DMS153 treated with DMSO at 0.1 percent for 48 hours (cell line): ENCODE data around the gene EPYC.

Experiments
- DNase-seq: peaks from one replicate; lab custom pipeline; 2025; ENCODE audit not compliant: unreplicated experiment; lab: John Stamatoyannopoulos, UW

EPYC gene

GRCh38 chr12:90959032-90959431, 45.7 kb downstream of the EPYC start:
- no peak for DNase-seq

GRCh38 chr12:90958347-90958746, 46.4 kb downstream of the EPYC start:
- no peak for DNase-seq

GRCh38 chr12:90954921-90955320, 49.9 kb downstream of the EPYC start, which contains the start of gene CCER1:
Gene CCER1, minus strand, starts transcription at chr12:90955176. Its CDS starts 434 bp downstream, at chr12:90954742.
- DNase-seq = no peak

GRCh38 chr12:90954428-90954827, 50.3 kb downstream of the EPYC start:
- DNase-seq = no peak

GRCh38 chr12:90953956-90954421, 50.8 kb downstream of the EPYC start:
- DNase-seq = no peak

- DNase-seq = no peak
Measured at GRCh38 chr12:90951432-90952105, 53.2 kb downstream of the EPYC start.

- no peak for DNase-seq
Measured at GRCh38 chr12:90947869-90948268, 56.9 kb downstream of the EPYC start.

GRCh38 chr12:90945070-90945649, 59.6 kb downstream of the EPYC start:
- DNase-seq = peak; percentile 20

- no peak for DNase-seq
Measured at GRCh38 chr12:90943255-90943654, 61.5 kb downstream of the EPYC start.

GRCh38 chr12:90940872-90941499, 63.8 kb downstream of the EPYC start:
- DNase-seq = peak; percentile 46

- DNase-seq = no peak
Measured at GRCh38 chr12:90939382-90939781, 65.4 kb downstream of the EPYC start.

GRCh38 chr12:90938451-90938850, 66.3 kb downstream of the EPYC start:
- no peak for DNase-seq

- DNase-seq = no peak
Measured at GRCh38 chr12:90937651-90938050, 67.1 kb downstream of the EPYC start.

GRCh38 chr12:90936230-90937005, 68.4 kb downstream of the EPYC start:
- DNase-seq = no peak

GRCh38 chr12:90925562-90925961, 79.2 kb downstream of the EPYC start:
- no peak for DNase-seq

GRCh38 chr12:90924406-90924805, 80.4 kb downstream of the EPYC start:
- no peak for DNase-seq

- no peak for DNase-seq
Measured at GRCh38 chr12:90922145-90922627, 82.6 kb downstream of the EPYC start.

GRCh38 chr12:90921536-90921935, 83.2 kb downstream of the EPYC start:
- no peak for DNase-seq

GRCh38 chr12:90920222-90920621, 84.5 kb downstream of the EPYC start:
- DNase-seq = no peak

- no peak for DNase-seq
Measured at GRCh38 chr12:90917431-90917830, 87.3 kb downstream of the EPYC start.

GRCh38 chr12:90916516-90916915, 88.3 kb downstream of the EPYC start:
- DNase-seq = no peak
